HepG2 (cell line): ENCODE measurements around the gene CAMTA1. TPM values are rescaled to one million over a fixed set of nuclear protein-coding genes. Genes with fewer than 3 reads are reported as not detected.

Experiments used
- ATAC-seq: fragments of 200-7000 bp; cut with Tn5 transposase; 3 replicates; pipeline ENCODE4 v1.9.1; 2020; ENCODE audit warnings: mild to moderate bottlenecking, moderate library complexity
- BruUV-seq: library from RNA; stranded (reverse); fragments of 400-500 nt; replicated peaks from 2 replicates; lab custom pipeline; 2021; lab: Mats Ljungman, UMichigan
- CTCF ChIA-PET: fragments of 300-600 bp; formaldehyde crosslinking; extraction: SDS; loops from one replicate; lab custom pipeline; 2021; ENCODE audit warnings: low total read pairs, inconsistent platforms, low intra/inter-chr PET ratio; lab: Yijun Ruan, JAX
- POLR2A ChIA-PET: fragments of 350-600 bp; sonication (Branson Sonifier 250); formaldehyde crosslinking; loops from one replicate; lab custom pipeline; 2020; ENCODE audit warnings: antibody characterized with exemption, inconsistent platforms; lab: Yijun Ruan, JAX
- DNase-seq: peaks from one replicate; pipeline ENCODE4 v3.0.0-alpha.2; 2015; ENCODE audit warnings: low spot score
- FAIRE-seq: peaks from 3 replicates; lab custom pipeline; 2011; peaks lifted over from hg19 to GRCh38; lab: Jason Lieb, UNC
- H2AFZ ChIP-seq: one replicate; pipeline ENCODE4 v1.6.1; 2011; ENCODE audit warnings: low read length, inconsistent platforms
- H3K27ac ChIP-seq: fragments of 300-600 bp; 3 replicates; pipeline ENCODE4 v1.8.0; 2011; ENCODE audit warnings: mixed run types, mild to moderate bottlenecking, mixed read lengths, low read length, inconsistent platforms; ENCODE audit not compliant: insufficient read depth; ENCODE audit errors: extremely low read length
- H3K27me3 ChIP-seq, 2 experiments: fragments of 200-600 bp in 1 of 2; 2 replicates in 1 of 2; 3 replicates in 1 of 2; pipeline versions ENCODE4 v1.6.0 to v1.8.0; 2011; ENCODE audit warnings: low read length in 2 of 2, mild to moderate bottlenecking in 2 of 2, moderate library complexity in 2 of 2, inconsistent platforms in 1 of 2; ENCODE audit not compliant: insufficient read depth in 2 of 2, control insufficient read depth in 1 of 2
- H3K36me3 ChIP-seq, 2 experiments: fragments of 200-600 bp in 1 of 2; replicated peaks in 1 of 2; 2 replicates in 1 of 2; 3 replicates in 1 of 2; pipeline versions ENCODE4 v1.5.1 to v1.8.0; 2011; ENCODE audit warnings: low read length in 2 of 2, inconsistent platforms in 1 of 2; ENCODE audit not compliant: insufficient read depth in 2 of 2, control insufficient read depth in 1 of 2
- H3K4me1 ChIP-seq: 2 replicates; pipeline ENCODE4 v1.5.1; 2012; ENCODE audit warnings: low read length, inconsistent platforms; ENCODE audit not compliant: insufficient read depth
- H3K4me2 ChIP-seq: 2 replicates; pipeline ENCODE4 v1.6.0; 2011; ENCODE audit warnings: low read depth, low read length, inconsistent platforms
- H3K4me3 ChIP-seq, 3 experiments: fragments of 200-600 bp in 1 of 3; sonication (generic), shearing (Covaris generic) in 1 of 3; replicated peaks in 1 of 3; 2 replicates each; pipeline ENCODE4 v1.5.1; 2011 to 2016; ENCODE audit warnings: low read length in 3 of 3, inconsistent platforms in 2 of 3, low read depth in 2 of 3, mild to moderate bottlenecking in 2 of 3, control low read depth in 1 of 3, mixed read lengths in 1 of 3; ENCODE audit not compliant: insufficient read depth in 1 of 3
- H3K79me2 ChIP-seq: one replicate; pipeline ENCODE4 v1.6.1; 2011; ENCODE audit warnings: low read length, inconsistent platforms; ENCODE audit not compliant: insufficient read depth
- H3K9ac ChIP-seq: 2 replicates; pipeline ENCODE4 v1.6.0; 2011; ENCODE audit warnings: mild to moderate bottlenecking, low read depth, low read length, inconsistent platforms; ENCODE audit not compliant: insufficient read depth
- H3K9me3 ChIP-seq: 2 replicates; pipeline ENCODE4 v1.5.1; 2012; ENCODE audit warnings: mild to moderate bottlenecking, low read length
- H4K20me1 ChIP-seq: 2 replicates; pipeline ENCODE4 v1.6.0; 2011; ENCODE audit warnings: inconsistent platforms, mild to moderate bottlenecking, low read length, moderate library complexity; ENCODE audit not compliant: insufficient read depth
- MEIS1 ChIP-seq: sonication (generic); formaldehyde crosslinking; IDR thresholded peaks from 2 replicates; pipeline ENCODE4 v1.9.0; 2021; ENCODE audit warnings: mild to moderate bottlenecking, missing genetic modification reagents, moderate library complexity, borderline replicate concordance
- SAP130 ChIP-seq: IDR thresholded peaks from 2 replicates; pipeline ENCODE4 v1.6.1; 2016; ENCODE audit warnings: low read depth
- ZNF660 ChIP-seq: sonication (generic); formaldehyde crosslinking; IDR thresholded peaks from 2 replicates; pipeline ENCODE4 v1.5.1; 2020; ENCODE audit warnings: mild to moderate bottlenecking, low read depth, missing genetic modification reagents, borderline replicate concordance
- WGBS: methylation state at CpG from one replicate; pipeline ENCODE4 v1.1.6; 2017; ENCODE audit warnings: low lambda C conversion rate; 5-methylcytosine and 5-hydroxymethylcytosine counted together
- in situ Hi-C: cut with HindIII; loops from 2 replicates; pipeline ENCODE4 v1.10.0; 2017; ENCODE audit warnings: low pct_unique_long_range_greater_than_20kb; ENCODE audit not compliant: extremely low pct_ligation_motif_present
- intact Hi-C: fragments of 100-400 bp; cut with micrococcal nuclease; formaldehyde crosslinking; loops from one replicate; pipeline ENCODE4 v1.10.0; 2022; ENCODE audit not compliant: unreplicated experiment
- polyA plus RNA-seq, 8 experiments: library from polyadenylated mRNA; depleted of rRNA in 3 of 8; stranded (reverse) in 7 of 8; unstranded in 1 of 8; fragments of >200 nt; fragmentation: Illumina TruSeq in 4 of 8; extraction: Trizol in 4 of 8; gene quantifications; 2 replicates each; pipeline versions ENCODE4 v1.2.1 to v1.2.3, GENCODE V29; 2011 to 2016; ENCODE audit warnings: low read depth in 4 of 8, missing spikeins in 1 of 8, mixed read lengths in 1 of 8; ENCODE audit not compliant: insufficient read depth in 1 of 8
- total RNA-seq, 5 experiments: library from RNA; depleted of rRNA; stranded (reverse); fragments of >200 nt; fragmentation: Illumina TruSeq; extraction: Trizol; gene quantifications; 2 replicates each; pipeline ENCODE4 v1.2.3, GENCODE V29; 2016; ENCODE audit warnings: low read depth in 1 of 5
- TF ChIP-seq, protein P1 (sequence below): sonication (generic); formaldehyde crosslinking; IDR thresholded peaks from 2 replicates; pipeline ENCODE4 v1.4.0; 2020; ENCODE audit warnings: mild to moderate bottlenecking, missing genetic modification reagents, borderline replicate concordance

CAMTA1 gene
- total and polyA plus RNA-seq, 2 of the 13 experiments (the other 11 are each of a cell fraction or from before 2014, with no cell fraction given): 25.0 to 36.4 TPM

DNA sequence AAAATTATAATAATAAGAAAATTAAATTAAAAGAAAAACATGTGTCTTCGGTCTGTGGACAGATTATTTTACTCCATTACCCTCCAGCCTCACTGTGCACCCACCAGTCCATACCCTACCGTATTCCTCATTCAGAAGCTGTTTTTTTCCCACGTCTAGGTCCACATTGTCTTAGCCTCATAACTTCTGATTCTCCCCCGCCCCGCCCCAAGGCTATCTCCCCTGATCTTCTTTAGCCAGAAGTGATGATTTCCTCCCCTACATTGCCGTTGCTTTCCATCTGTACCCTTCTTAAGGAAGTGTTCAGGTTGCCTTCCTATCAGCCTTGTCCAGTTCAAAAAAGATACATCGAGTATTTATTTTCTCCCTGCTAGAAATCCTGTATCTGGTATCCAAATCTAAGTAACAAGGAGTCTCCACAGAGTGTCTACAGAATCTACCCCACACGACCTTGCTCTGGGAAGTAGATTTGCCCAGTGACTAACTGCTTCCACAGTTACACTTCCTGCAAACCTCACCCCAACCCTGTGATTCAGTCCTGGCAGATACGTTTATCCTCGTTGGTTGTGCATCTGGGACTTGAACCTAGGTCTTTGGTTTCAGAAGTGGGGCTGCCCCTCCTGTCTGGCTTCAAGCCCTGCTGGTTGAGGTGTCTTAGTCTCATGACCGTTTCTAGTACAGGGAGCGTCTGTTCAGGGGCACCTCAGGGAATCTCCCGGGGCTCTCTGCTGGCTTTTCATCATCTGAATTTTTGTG lies 470.2 kb downstream of the CAMTA1 start:
- no peaks in the 10 kb centered on the region for H3K9me3 ChIP-seq
- H3K4me2 ChIP-seq: no peak overlapping the region
- intact Hi-C loops: no loop called here
- FAIRE-seq (no peak), ATAC-seq (no peak), DNase-seq (no peak)
- no peak overlapping the region for H2AFZ ChIP-seq
- in situ Hi-C loops: no loop called here
- ChIA-PET CTCF (no interaction called here), POLR2A (no interaction called here)
- no peaks in the 10 kb centered on the region for H3K36me3 ChIP-seq
- H3K4me3 ChIP-seq: no peak overlapping the region
- WGBS: 21% methylated on average over 12 of the region's 13 CpGs
- no peaks in the 10 kb centered on the region for H3K79me2 ChIP-seq
- no TSS peak for BruUV-seq
- H3K27ac ChIP-seq: no peak overlapping the region
- H3K4me1 ChIP-seq: no peaks in the 10 kb centered on the region
- H4K20me1 ChIP-seq: no peaks in the 10 kb centered on the region
- no peak overlapping the region for H3K9ac ChIP-seq
- TF ChIP-seq ZNF660 (CRISPR knock-in tag): no peak
- TF ChIP-seq, protein P1, sequence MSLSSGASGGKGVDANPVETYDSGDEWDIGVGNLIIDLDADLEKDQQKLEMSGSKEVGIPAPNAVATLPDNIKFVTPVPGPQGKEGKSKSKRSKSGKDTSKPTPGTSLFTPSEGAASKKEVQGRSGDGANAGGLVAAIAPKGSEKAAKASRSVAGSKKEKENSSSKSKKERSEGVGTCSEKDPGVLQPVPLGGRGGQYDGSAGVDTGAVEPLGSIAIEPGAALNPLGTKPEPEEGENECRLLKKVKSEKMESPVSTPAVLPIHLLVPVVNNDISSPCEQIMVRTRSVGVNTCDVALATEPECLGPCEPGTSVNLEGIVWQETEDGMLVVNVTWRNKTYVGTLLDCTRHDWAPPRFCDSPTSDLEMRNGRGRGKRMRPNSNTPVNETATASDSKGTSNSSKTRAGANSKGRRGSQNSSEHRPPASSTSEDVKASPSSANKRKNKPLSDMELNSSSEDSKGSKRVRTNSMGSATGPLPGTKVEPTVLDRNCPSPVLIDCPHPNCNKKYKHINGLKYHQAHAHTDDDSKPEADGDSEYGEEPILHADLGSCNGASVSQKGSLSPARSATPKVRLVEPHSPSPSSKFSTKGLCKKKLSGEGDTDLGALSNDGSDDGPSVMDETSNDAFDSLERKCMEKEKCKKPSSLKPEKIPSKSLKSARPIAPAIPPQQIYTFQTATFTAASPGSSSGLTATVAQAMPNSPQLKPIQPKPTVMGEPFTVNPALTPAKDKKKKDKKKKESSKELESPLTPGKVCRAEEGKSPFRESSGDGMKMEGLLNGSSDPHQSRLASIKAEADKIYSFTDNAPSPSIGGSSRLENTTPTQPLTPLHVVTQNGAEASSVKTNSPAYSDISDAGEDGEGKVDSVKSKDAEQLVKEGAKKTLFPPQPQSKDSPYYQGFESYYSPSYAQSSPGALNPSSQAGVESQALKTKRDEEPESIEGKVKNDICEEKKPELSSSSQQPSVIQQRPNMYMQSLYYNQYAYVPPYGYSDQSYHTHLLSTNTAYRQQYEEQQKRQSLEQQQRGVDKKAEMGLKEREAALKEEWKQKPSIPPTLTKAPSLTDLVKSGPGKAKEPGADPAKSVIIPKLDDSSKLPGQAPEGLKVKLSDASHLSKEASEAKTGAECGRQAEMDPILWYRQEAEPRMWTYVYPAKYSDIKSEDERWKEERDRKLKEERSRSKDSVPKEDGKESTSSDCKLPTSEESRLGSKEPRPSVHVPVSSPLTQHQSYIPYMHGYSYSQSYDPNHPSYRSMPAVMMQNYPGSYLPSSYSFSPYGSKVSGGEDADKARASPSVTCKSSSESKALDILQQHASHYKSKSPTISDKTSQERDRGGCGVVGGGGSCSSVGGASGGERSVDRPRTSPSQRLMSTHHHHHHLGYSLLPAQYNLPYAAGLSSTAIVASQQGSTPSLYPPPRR: no peak
- no peak for TF ChIP-seq MEIS1
- no peak for TF ChIP-seq SAP130
- peaks cover 0 to 36% of the 10 kb centered on the region in 2 experiments for H3K27me3 ChIP-seq
